Ishikawa (cell line): ENCODE measurements around the gene HOMER2.
A peak's percentile ranks its signal among the peaks of the same experiment; 100 is the strongest.

Experiments
- CEBPB ChIP-seq: IDR thresholded peaks from 2 replicates; pipeline ENCODE4 v1.6.1; 2012
- CREB1 ChIP-seq: IDR thresholded peaks from 2 replicates; pipeline ENCODE4 v1.6.1; 2012; ENCODE audit warnings: low read depth
- EGR1 ChIP-seq: IDR thresholded peaks from 2 replicates; pipeline ENCODE4 v1.6.1; 2012
- EP300 ChIP-seq: IDR thresholded peaks from 2 replicates; pipeline ENCODE4 v1.6.1; 2012; ENCODE audit warnings: borderline replicate concordance
- FOXM1 ChIP-seq: IDR thresholded peaks from 2 replicates; pipeline ENCODE4 v1.6.1; 2012; ENCODE audit warnings: low read depth, borderline replicate concordance
- NFIC ChIP-seq: IDR thresholded peaks from 2 replicates; pipeline ENCODE4 v1.6.1; 2012
- RAD21 ChIP-seq: IDR thresholded peaks from 2 replicates; pipeline ENCODE4 v1.6.1; 2012; ENCODE audit warnings: low read depth
- TAF1 ChIP-seq: IDR thresholded peaks from 2 replicates; pipeline ENCODE4 v1.6.1; 2012; ENCODE audit warnings: low read depth, mild to moderate bottlenecking
- TCF12 ChIP-seq: IDR thresholded peaks from 2 replicates; pipeline ENCODE4 v1.6.1; 2012; ENCODE audit warnings: low read depth
- TEAD4 ChIP-seq: IDR thresholded peaks from 2 replicates; pipeline ENCODE4 v1.6.1; 2012
- YY1 ChIP-seq: IDR thresholded peaks from 2 replicates; pipeline ENCODE4 v1.6.1; 2012; ENCODE audit warnings: low read depth
- TF ChIP-seq, protein P1 (sequence below): IDR thresholded peaks from 2 replicates; pipeline ENCODE4 v1.6.1; 2012; ENCODE audit warnings: low read depth, mild to moderate bottlenecking
- TF ChIP-seq, protein P2 (sequence below): IDR thresholded peaks from 2 replicates; pipeline ENCODE4 v1.6.1; 2012
- TF ChIP-seq, protein P3 (sequence below): IDR thresholded peaks from 2 replicates; pipeline ENCODE4 v1.6.1; 2012

- TF ChIP-seq CEBPB (peak; percentile 82), YY1 (peak; percentile 79; the same call in 1 of the 2 replicates), FOXM1 (no peak), TAF1 (peak; percentile 87), TCF12 (no peak), CREB1 (peak; percentile 27; the same call in 1 of the 2 replicates), EP300 (no peak), RAD21 (no peak), NFIC (peak; percentile 30; the same call in 1 of the 2 replicates), EGR1 (no peak), TEAD4 (no peak)
- TF ChIP-seq, protein P1, sequence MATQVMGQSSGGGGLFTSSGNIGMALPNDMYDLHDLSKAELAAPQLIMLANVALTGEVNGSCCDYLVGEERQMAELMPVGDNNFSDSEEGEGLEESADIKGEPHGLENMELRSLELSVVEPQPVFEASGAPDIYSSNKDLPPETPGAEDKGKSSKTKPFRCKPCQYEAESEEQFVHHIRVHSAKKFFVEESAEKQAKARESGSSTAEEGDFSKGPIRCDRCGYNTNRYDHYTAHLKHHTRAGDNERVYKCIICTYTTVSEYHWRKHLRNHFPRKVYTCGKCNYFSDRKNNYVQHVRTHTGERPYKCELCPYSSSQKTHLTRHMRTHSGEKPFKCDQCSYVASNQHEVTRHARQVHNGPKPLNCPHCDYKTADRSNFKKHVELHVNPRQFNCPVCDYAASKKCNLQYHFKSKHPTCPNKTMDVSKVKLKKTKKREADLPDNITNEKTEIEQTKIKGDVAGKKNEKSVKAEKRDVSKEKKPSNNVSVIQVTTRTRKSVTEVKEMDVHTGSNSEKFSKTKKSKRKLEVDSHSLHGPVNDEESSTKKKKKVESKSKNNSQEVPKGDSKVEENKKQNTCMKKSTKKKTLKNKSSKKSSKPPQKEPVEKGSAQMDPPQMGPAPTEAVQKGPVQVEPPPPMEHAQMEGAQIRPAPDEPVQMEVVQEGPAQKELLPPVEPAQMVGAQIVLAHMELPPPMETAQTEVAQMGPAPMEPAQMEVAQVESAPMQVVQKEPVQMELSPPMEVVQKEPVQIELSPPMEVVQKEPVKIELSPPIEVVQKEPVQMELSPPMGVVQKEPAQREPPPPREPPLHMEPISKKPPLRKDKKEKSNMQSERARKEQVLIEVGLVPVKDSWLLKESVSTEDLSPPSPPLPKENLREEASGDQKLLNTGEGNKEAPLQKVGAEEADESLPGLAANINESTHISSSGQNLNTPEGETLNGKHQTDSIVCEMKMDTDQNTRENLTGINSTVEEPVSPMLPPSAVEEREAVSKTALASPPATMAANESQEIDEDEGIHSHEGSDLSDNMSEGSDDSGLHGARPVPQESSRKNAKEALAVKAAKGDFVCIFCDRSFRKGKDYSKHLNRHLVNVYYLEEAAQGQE, result no peak
- TF ChIP-seq, protein P2, sequence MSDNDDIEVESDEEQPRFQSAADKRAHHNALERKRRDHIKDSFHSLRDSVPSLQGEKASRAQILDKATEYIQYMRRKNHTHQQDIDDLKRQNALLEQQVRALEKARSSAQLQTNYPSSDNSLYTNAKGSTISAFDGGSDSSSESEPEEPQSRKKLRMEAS, result peak; percentile 62; the same call in 1 of the 2 replicates
- TF ChIP-seq, protein P3, sequence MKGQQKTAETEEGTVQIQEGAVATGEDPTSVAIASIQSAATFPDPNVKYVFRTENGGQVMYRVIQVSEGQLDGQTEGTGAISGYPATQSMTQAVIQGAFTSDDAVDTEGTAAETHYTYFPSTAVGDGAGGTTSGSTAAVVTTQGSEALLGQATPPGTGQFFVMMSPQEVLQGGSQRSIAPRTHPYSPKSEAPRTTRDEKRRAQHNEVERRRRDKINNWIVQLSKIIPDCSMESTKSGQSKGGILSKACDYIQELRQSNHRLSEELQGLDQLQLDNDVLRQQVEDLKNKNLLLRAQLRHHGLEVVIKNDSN, result peak; percentile 68; the same call in 1 of the 2 replicates
Observed at GRCh38 chr15:82809308-82810060, 143.0 kb downstream of the HOMER2 start, which contains the start of gene WHAMM.
